ENCODE measurements around the gene IQSEC1. TPM values are rescaled to one million over a fixed set of nuclear protein-coding genes. Genes with fewer than 3 reads are reported as not detected.

IQSEC1 gene
- total and polyA plus RNA-seq, 2 experiments from 2014 or later = 8.0 to 51.9 TPM

DNA sequence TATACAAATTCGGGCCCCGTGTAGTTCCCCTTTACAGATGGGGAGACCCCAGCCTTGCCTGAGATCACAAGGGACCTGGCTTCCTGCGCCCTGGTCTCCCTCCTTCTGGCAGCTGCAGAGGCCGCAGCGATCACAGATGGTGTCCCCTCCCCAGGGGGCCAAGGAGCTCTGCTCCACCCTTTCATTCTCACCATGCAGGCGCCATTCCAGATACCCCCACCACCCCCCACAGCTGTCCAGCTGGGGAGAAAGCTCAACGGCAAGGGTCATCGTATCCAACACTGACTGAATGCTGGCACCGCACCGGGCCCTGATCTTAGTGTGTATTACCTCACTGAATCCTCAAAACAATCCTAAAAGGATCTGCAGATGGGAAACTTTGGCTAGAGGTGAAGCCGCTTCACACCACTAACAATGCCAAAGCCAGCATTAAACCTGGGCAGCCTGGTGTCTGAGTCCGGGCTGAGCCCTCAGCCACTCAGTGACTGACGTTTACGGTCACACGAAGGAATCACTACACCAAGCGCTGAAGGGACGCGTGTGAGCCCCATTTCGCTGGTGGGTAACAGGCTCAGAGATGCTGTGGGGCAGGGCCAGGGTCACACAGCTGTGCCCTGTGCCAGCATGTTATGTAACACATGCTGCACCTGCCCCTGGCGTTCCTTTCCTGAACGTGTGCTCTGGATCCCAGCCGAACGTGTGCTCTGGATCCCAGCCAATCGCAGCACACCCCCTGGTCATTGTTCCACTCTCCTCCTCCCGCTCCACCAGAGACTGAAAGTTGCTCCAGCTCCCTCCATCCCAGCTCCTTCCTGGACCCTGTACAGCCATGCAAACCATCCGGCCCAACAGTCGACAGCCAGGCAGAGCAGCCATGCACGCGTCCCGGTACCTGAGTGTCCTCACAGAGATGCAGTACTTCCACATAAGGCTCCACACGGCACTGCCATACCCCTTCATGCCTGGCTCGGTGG lies 51.8 kb downstream of the IQSEC1 start (continued):
- TF ChIP-seq EZH2phosphoT487 (IDR thresholded peaks at IDR 0.05; ENCODE audit: unreplicated experiment) (no peak), EZH2 (IDR thresholded peaks at IDR 0.05; ENCODE audit: low read depth, unreplicated experiment) (no peak), ZNF462 (CRISPR knock-in tag; IDR thresholded peaks at IDR 0.05) (no peak), POLR2AphosphoS5 (IDR thresholded peaks at IDR 0.05; ENCODE audit: low read depth) (no peak), JUNB (IDR thresholded peaks at IDR 0.05; ENCODE audit: unreplicated experiment) (no peak), NANOG (IDR thresholded peaks at IDR 0.05; ENCODE audit: borderline replicate concordance) (no peak)

DNA sequence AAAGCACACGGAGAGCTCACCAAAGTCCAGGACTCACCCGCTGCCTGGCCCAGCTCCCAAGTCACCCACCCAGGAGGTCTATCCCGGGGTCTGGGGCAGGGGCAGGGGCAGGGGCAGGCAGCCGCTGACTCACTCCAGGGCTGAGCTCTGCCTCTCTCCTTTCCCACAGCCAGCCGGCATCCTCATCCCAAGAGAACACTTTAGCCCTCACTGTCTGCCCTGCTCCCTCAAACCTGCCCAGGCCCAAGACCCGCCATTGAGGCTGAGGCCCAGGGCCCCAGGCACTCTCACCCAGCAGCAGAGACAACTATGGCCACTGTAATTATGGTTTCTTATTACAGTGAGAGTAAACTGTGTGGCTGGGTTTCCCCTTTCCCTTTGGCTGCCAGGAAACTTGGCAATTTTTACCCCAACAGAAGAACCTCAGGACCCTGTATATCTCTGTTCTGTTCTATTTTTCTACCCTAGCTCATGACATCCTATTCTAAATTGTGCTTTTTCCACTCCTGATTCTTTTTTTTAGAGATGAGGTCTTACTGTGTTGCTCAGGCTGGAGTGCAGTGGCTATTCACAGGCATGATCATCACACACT lies 53.0 kb downstream of the IQSEC1 start:
- Histone ChIP-seq H4K20me1 (replicated peaks; ENCODE audit: insufficient read depth) (no peaks in the 10 kb centered on the region), H3K9me2 (ENCODE audit: insufficient read depth) (0 out of 2 replicates have a peak, but pooled peaks cover 4% of the 10 kb centered on the region), H3F3A (replicated peaks; ENCODE audit: low read depth) (no peaks in the 10 kb centered on the region), H3K36me3 (ENCODE audit: insufficient read depth) (no peaks in the 10 kb centered on the region), H2AFZ (no peak overlapping the region), H3K4me1 (ENCODE audit: insufficient read depth) (peaks cover 17% of the 10 kb centered on the region), H3K27ac (ENCODE audit: low read depth) (no peak overlapping the region), H3K4me2 (no peak overlapping the region), H3K79me2 (replicated peaks; ENCODE audit: insufficient read depth) (no peaks in the 10 kb centered on the region), H3K4me3 (no peak overlapping the region), H3K27me3 (ENCODE audit: insufficient read depth) (no peaks in the 10 kb centered on the region)
- no peak for DNase-seq (ENCODE audit: low spot score)
- H3K4me1 Mint-ChIP-seq = peaks cover 42% of the 10 kb centered on the region
- peaks cover 18% of the 10 kb centered on the region for H3K27me3 Mint-ChIP-seq (ENCODE audit: insufficient read depth, low read depth, poor library complexity)
- H3K9me3 Mint-ChIP-seq = no peaks in the 10 kb centered on the region; the same call in 2 of the 3 replicates
- no peak overlapping the region; the same call in 2 of the 3 replicates for H3K4me3 Mint-ChIP-seq
- no peaks in the 10 kb centered on the region; the same call in 2 of the 3 replicates for H3K36me3 Mint-ChIP-seq (ENCODE audit: low read depth)
- H3K27ac Mint-ChIP-seq = no peak overlapping the region
- ATAC-seq = no peak
- TF ChIP-seq, protein P1, sequence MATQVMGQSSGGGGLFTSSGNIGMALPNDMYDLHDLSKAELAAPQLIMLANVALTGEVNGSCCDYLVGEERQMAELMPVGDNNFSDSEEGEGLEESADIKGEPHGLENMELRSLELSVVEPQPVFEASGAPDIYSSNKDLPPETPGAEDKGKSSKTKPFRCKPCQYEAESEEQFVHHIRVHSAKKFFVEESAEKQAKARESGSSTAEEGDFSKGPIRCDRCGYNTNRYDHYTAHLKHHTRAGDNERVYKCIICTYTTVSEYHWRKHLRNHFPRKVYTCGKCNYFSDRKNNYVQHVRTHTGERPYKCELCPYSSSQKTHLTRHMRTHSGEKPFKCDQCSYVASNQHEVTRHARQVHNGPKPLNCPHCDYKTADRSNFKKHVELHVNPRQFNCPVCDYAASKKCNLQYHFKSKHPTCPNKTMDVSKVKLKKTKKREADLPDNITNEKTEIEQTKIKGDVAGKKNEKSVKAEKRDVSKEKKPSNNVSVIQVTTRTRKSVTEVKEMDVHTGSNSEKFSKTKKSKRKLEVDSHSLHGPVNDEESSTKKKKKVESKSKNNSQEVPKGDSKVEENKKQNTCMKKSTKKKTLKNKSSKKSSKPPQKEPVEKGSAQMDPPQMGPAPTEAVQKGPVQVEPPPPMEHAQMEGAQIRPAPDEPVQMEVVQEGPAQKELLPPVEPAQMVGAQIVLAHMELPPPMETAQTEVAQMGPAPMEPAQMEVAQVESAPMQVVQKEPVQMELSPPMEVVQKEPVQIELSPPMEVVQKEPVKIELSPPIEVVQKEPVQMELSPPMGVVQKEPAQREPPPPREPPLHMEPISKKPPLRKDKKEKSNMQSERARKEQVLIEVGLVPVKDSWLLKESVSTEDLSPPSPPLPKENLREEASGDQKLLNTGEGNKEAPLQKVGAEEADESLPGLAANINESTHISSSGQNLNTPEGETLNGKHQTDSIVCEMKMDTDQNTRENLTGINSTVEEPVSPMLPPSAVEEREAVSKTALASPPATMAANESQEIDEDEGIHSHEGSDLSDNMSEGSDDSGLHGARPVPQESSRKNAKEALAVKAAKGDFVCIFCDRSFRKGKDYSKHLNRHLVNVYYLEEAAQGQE (IDR thresholded peaks at IDR 0.05; ENCODE audit: unreplicated experiment) = no peak
- TF ChIP-seq ZNF331 (CRISPR knock-in tag; IDR thresholded peaks at IDR 0.05; ENCODE audit: low read depth) = no peak
- TF ChIP-seq, protein P2, sequence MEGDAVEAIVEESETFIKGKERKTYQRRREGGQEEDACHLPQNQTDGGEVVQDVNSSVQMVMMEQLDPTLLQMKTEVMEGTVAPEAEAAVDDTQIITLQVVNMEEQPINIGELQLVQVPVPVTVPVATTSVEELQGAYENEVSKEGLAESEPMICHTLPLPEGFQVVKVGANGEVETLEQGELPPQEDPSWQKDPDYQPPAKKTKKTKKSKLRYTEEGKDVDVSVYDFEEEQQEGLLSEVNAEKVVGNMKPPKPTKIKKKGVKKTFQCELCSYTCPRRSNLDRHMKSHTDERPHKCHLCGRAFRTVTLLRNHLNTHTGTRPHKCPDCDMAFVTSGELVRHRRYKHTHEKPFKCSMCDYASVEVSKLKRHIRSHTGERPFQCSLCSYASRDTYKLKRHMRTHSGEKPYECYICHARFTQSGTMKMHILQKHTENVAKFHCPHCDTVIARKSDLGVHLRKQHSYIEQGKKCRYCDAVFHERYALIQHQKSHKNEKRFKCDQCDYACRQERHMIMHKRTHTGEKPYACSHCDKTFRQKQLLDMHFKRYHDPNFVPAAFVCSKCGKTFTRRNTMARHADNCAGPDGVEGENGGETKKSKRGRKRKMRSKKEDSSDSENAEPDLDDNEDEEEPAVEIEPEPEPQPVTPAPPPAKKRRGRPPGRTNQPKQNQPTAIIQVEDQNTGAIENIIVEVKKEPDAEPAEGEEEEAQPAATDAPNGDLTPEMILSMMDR (conservative IDR thresholded peaks at IDR 0.05; ENCODE audit: low read depth in 2 of 2) = no peak
